H9 (cell line): Measurements from ENCODE around the gene LSP1. TPM values are rescaled to one million over a fixed set of nuclear protein-coding genes. Genes with fewer than 3 reads are reported as not detected.

ENCODE experiments used
- DNase-seq: peaks from one replicate; pipeline ENCODE4 v3.0.0-alpha.2; 2017
- H2AFZ ChIP-seq: one replicate; pipeline ENCODE4 v1.6.1; 2013; ENCODE audit warnings: mild to moderate bottlenecking, low read length, control low read depth, moderate library complexity
- H2AK5ac ChIP-seq: 2 replicates; pipeline ENCODE4 v1.6.1; 2013; ENCODE audit warnings: low read length, control low read depth, mixed read lengths; ENCODE audit not compliant: insufficient read length
- H2BK120ac ChIP-seq: one replicate; pipeline ENCODE4 v1.6.1; 2013; ENCODE audit warnings: low read depth, mild to moderate bottlenecking, low read length, control low read depth, inconsistent platforms; ENCODE audit not compliant: poor library complexity, severe bottlenecking
- H2BK12ac ChIP-seq: 2 replicates; pipeline ENCODE4 v1.6.1; 2013; ENCODE audit warnings: low read length, control low read depth, mixed read lengths, low read depth; ENCODE audit not compliant: insufficient read length
- H2BK15ac ChIP-seq: 2 replicates; pipeline ENCODE4 v1.6.1; 2013; ENCODE audit warnings: low read depth, low read length, control low read depth
- H2BK20ac ChIP-seq: one replicate; pipeline ENCODE4 v1.6.1; 2013; ENCODE audit warnings: low read depth, mild to moderate bottlenecking, low read length, control low read depth, inconsistent platforms; ENCODE audit not compliant: poor library complexity, severe bottlenecking
- H2BK5ac ChIP-seq: 2 replicates; pipeline ENCODE4 v1.6.1; 2013; ENCODE audit warnings: low read length, control low read depth, mixed read lengths; ENCODE audit not compliant: insufficient read length
- H3K14ac ChIP-seq: 2 replicates; pipeline ENCODE4 v1.6.1; 2013; ENCODE audit warnings: low read length, control low read depth; ENCODE audit not compliant: insufficient read depth
- H3K18ac ChIP-seq: 2 replicates; pipeline ENCODE4 v1.6.1; 2013; ENCODE audit warnings: low read depth, mild to moderate bottlenecking, mixed read lengths, low read length, control low read depth; ENCODE audit not compliant: insufficient read length
- H3K23ac ChIP-seq: 2 replicates; pipeline ENCODE4 v1.6.1; 2013; ENCODE audit warnings: low read length, control low read depth, mixed read lengths, low read depth; ENCODE audit not compliant: insufficient read length
- H3K23me2 ChIP-seq: 2 replicates; pipeline ENCODE4 v1.6.1; 2013; ENCODE audit warnings: low read depth, mild to moderate bottlenecking, mixed read lengths, low read length, control low read depth; ENCODE audit not compliant: insufficient read length, poor library complexity, severe bottlenecking
- H3K27ac ChIP-seq: 2 replicates; pipeline ENCODE4 v1.5.1; 2013; ENCODE audit warnings: low read length, control low read depth, mixed read lengths, low read depth; ENCODE audit not compliant: insufficient read length
- H3K27me3 ChIP-seq: 2 replicates; pipeline ENCODE4 v1.6.1; 2013; ENCODE audit warnings: low read length, control low read depth, inconsistent platforms; ENCODE audit not compliant: insufficient read depth
- H3K4ac ChIP-seq: 2 replicates; pipeline ENCODE4 v1.6.1; 2013; ENCODE audit warnings: low read depth, mild to moderate bottlenecking, control low read depth, inconsistent platforms, low read length, moderate library complexity
- H3K4me1 ChIP-seq: 2 replicates; pipeline ENCODE4 v1.6.1; 2013; ENCODE audit warnings: low read length, control low read depth, inconsistent platforms; ENCODE audit not compliant: insufficient read depth
- H3K4me2 ChIP-seq: 2 replicates; pipeline ENCODE4 v1.6.1; 2013; ENCODE audit warnings: low read length, control low read depth, mixed read lengths; ENCODE audit not compliant: insufficient read length, insufficient read depth
- H3K56ac ChIP-seq: 2 replicates; pipeline ENCODE4 v1.6.1; 2013; ENCODE audit warnings: low read depth, mild to moderate bottlenecking, mixed read lengths, low read length, control low read depth; ENCODE audit not compliant: insufficient read length
- H3K79me1 ChIP-seq: 2 replicates; pipeline ENCODE4 v1.6.1; 2013; ENCODE audit warnings: low read depth, mild to moderate bottlenecking, moderate library complexity, low read length, control low read depth, inconsistent platforms; ENCODE audit not compliant: insufficient read depth, poor library complexity, severe bottlenecking
- H3K79me2 ChIP-seq: 2 replicates; pipeline ENCODE4 v1.6.1; 2013; ENCODE audit warnings: low read length, control low read depth, inconsistent platforms; ENCODE audit not compliant: insufficient read depth
- H3K9ac ChIP-seq: 2 replicates; pipeline ENCODE4 v1.6.1; 2013; ENCODE audit warnings: low read length, control low read depth, mixed read lengths; ENCODE audit not compliant: insufficient read length; ENCODE audit errors: extremely low read depth
- H3K9me3 ChIP-seq: one replicate; pipeline ENCODE4 v1.6.1; 2013; ENCODE audit warnings: low read depth, low read length, inconsistent platforms; ENCODE audit not compliant: control insufficient read depth
- H3T11ph ChIP-seq: one replicate; pipeline ENCODE4 v1.6.1; 2013; ENCODE audit warnings: mild to moderate bottlenecking, low read length, control low read depth, inconsistent platforms
- H4K20me1 ChIP-seq: one replicate; pipeline ENCODE4 v1.6.1; 2013; ENCODE audit not compliant: control insufficient read depth, insufficient read length, insufficient read depth
- H4K5ac ChIP-seq: 2 replicates; pipeline ENCODE4 v1.6.1; 2013; ENCODE audit warnings: low read depth, mild to moderate bottlenecking, mixed read lengths, low read length, control low read depth; ENCODE audit not compliant: insufficient read length
- H4K8ac ChIP-seq: replicated peaks from 2 replicates; pipeline ENCODE4 v1.6.1; 2013; ENCODE audit warnings: low read length, control low read depth, mixed read lengths, low read depth; ENCODE audit not compliant: insufficient read length
- H4K91ac ChIP-seq: 2 replicates; pipeline ENCODE4 v1.6.1; 2013; ENCODE audit warnings: low read depth, mild to moderate bottlenecking, moderate library complexity, mixed read lengths, low read length, control low read depth; ENCODE audit not compliant: insufficient read length
- H3K27ac Mint-ChIP-seq, 3 experiments: 2 replicates in 2 of 3; 3 replicates in 1 of 3; pipeline ENCODE4 v1.8.0; 2020 to 2021; ENCODE audit warnings: mixed read lengths in 3 of 3, mild to moderate bottlenecking in 1 of 3, moderate library complexity in 1 of 3
- H3K27me3 Mint-ChIP-seq: 2 replicates; pipeline ENCODE4 v1.8.0; 2021; ENCODE audit warnings: low read depth, mild to moderate bottlenecking, moderate library complexity, mixed read lengths
- H3K36me3 Mint-ChIP-seq, 3 experiments: 2 replicates in 2 of 3; 3 replicates in 1 of 3; pipeline ENCODE4 v1.8.0; 2020 to 2021; ENCODE audit warnings: low read depth in 3 of 3, mixed read lengths in 3 of 3; ENCODE audit not compliant: insufficient read depth in 1 of 3
- H3K4me1 Mint-ChIP-seq, 2 experiments: 2 replicates each; pipeline ENCODE4 v1.8.0; 2020; ENCODE audit warnings: mixed read lengths in 2 of 2
- H3K4me3 Mint-ChIP-seq, 2 experiments: 2 replicates in 1 of 2; 3 replicates in 1 of 2; pipeline ENCODE4 v1.8.0; 2020 to 2021; ENCODE audit warnings: mild to moderate bottlenecking in 2 of 2, mixed read lengths in 2 of 2, moderate library complexity in 1 of 2
- H3K9me3 Mint-ChIP-seq, 2 experiments: 2 replicates in 1 of 2; 3 replicates in 1 of 2; pipeline ENCODE4 v1.8.0; 2020; ENCODE audit warnings: mild to moderate bottlenecking in 2 of 2, mixed read lengths in 2 of 2, moderate library complexity in 1 of 2
- WGBS: extraction: QIAGEN DNeasy Blood & Tissue Kit; methylation state at CpG from one replicate; pipeline ENCODE4 v1.1.7; 2013; ENCODE audit warnings: missing lambda C conversion rate, low lambda C conversion rate, mixed read lengths; ENCODE audit not compliant: insufficient read length; ENCODE audit errors: extremely low coverage; 5-methylcytosine and 5-hydroxymethylcytosine counted together
- total RNA-seq: library from RNA; stranded (reverse); gene quantifications from 2 replicates; pipeline ENCODE4 v1.2.1, GENCODE V29; 2021
- TF ChIP-seq, protein P1 (sequence below): fragments of 200-600 bp; sonication (generic); conservative IDR thresholded peaks from 3 replicates; pipeline ENCODE4 v1.8.0; 2021; ENCODE audit warnings: antibody characterized with exemption, mild to moderate bottlenecking

LSP1 gene
- total RNA-seq, 1 experiment from 2014 or later: not detected

GRCh38 chr11:1890856-1891830, 38.3 kb downstream of the LSP1 start:
- no peak overlapping the region for H3K9ac ChIP-seq
- H3K9me3 Mint-ChIP-seq: no peaks in the 10 kb centered on the region; a peak in 1 of 5 replicates
- H2BK5ac ChIP-seq: no peak overlapping the region
- H3K4ac ChIP-seq: no peak overlapping the region
- H3K9me3 ChIP-seq: no peaks in the 10 kb centered on the region
- H3K27me3 ChIP-seq: no peaks in the 10 kb centered on the region
- H3K14ac ChIP-seq: no peak overlapping the region; the same call in 1 of the 2 replicates
- H3K4me3 Mint-ChIP-seq: no peak overlapping the region
- no peaks in the 10 kb centered on the region for H3K79me2 ChIP-seq
- H3K27ac Mint-ChIP-seq: no peak overlapping the region
- TF ChIP-seq, protein P1, sequence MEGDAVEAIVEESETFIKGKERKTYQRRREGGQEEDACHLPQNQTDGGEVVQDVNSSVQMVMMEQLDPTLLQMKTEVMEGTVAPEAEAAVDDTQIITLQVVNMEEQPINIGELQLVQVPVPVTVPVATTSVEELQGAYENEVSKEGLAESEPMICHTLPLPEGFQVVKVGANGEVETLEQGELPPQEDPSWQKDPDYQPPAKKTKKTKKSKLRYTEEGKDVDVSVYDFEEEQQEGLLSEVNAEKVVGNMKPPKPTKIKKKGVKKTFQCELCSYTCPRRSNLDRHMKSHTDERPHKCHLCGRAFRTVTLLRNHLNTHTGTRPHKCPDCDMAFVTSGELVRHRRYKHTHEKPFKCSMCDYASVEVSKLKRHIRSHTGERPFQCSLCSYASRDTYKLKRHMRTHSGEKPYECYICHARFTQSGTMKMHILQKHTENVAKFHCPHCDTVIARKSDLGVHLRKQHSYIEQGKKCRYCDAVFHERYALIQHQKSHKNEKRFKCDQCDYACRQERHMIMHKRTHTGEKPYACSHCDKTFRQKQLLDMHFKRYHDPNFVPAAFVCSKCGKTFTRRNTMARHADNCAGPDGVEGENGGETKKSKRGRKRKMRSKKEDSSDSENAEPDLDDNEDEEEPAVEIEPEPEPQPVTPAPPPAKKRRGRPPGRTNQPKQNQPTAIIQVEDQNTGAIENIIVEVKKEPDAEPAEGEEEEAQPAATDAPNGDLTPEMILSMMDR: no peak
- no peak overlapping the region for H4K91ac ChIP-seq
- no peak overlapping the region for H4K8ac ChIP-seq
- no peak for DNase-seq
- H4K20me1 ChIP-seq: no peaks in the 10 kb centered on the region
- WGBS: no CpG with 5 or more reads among the region's 34 CpGs
- no peak overlapping the region for H3K27ac ChIP-seq
- no peak overlapping the region for H3K23ac ChIP-seq
- H2AK5ac ChIP-seq: no peak overlapping the region
- H2AFZ ChIP-seq: no peak overlapping the region
- no peak overlapping the region for H2BK20ac ChIP-seq
- H3K23me2 ChIP-seq: no peaks in the 10 kb centered on the region
- no peak overlapping the region for H2BK12ac ChIP-seq
- H2BK120ac ChIP-seq: no peak overlapping the region
- no peaks in the 10 kb centered on the region for H3K79me1 ChIP-seq
- H4K5ac ChIP-seq: no peak overlapping the region
- H3K4me2 ChIP-seq: no peak overlapping the region
- peaks cover 23% of the 10 kb centered on the region for H3K27me3 Mint-ChIP-seq
- H2BK15ac ChIP-seq: no peak overlapping the region
- H3K4me1 ChIP-seq: no peaks in the 10 kb centered on the region
- H3K56ac ChIP-seq: no peak overlapping the region
- no peaks in the 10 kb centered on the region for H3K36me3 Mint-ChIP-seq
- H3T11ph ChIP-seq: no peak overlapping the region
- H3K4me1 Mint-ChIP-seq: no peaks in the 10 kb centered on the region
- H3K18ac ChIP-seq: no peak overlapping the region
